H1 (cell line): ENCODE results near the gene PRKCD. TPM values are rescaled to one million over a fixed set of nuclear protein-coding genes. Genes with fewer than 3 reads are reported as not detected.

Experiments
- BACH1 ChIP-seq: IDR thresholded peaks from 2 replicates; pipeline ENCODE4 v1.6.1; 2012; ENCODE audit warnings: low read length, improper control_type of control experiment
- CEBPB ChIP-seq: IDR thresholded peaks from 2 replicates; pipeline ENCODE4 v1.6.1; 2012; ENCODE audit warnings: low read depth, low read length
- HDAC6 ChIP-seq: IDR thresholded peaks from one replicate; pipeline ENCODE4 v1.7.1; 2012; ENCODE audit warnings: low read depth, mild to moderate bottlenecking, inconsistent platforms, low read length, moderate library complexity
- NANOG ChIP-seq: IDR thresholded peaks from 2 replicates; pipeline ENCODE4 v1.6.1; 2011; ENCODE audit warnings: low read length, low read depth, mild to moderate bottlenecking, inconsistent platforms; ENCODE audit not compliant: insufficient read depth, poor library complexity, severe bottlenecking
- polyA plus RNA-seq, 7 experiments: library from polyadenylated mRNA; depleted of rRNA in 3 of 7; stranded (reverse) in 5 of 7; unstranded in 2 of 7; fragments of >200 nt in 5 of 7; fragments of 200-250 nt in 2 of 7; gene quantifications; 1 replicate in 5 of 7; 2 replicates in 1 of 7; 4 replicates in 1 of 7; pipeline versions ENCODE4 v1.2.1 to v1.2.3, GENCODE V29; 2011 to 2013; ENCODE audit warnings: missing spikeins in 2 of 7, mixed read lengths in 2 of 7
- total RNA-seq: library from RNA; stranded (reverse); fragmentation: NEBNext Ultra II Directional; extraction: Animal tissue kit (Norgen Biotek cat#: 25700); gene quantifications from 2 replicates; pipeline ENCODE4 v1.2.1, GENCODE V29; 2021
- TF ChIP-seq, protein P1 (sequence below): fragments of 300-600 bp; sonication (generic); IDR thresholded peaks from 2 replicates; pipeline ENCODE4 v1.7.1; 2012; ENCODE audit warnings: low read length, moderate library complexity, mild to moderate bottlenecking, inconsistent platforms; ENCODE audit not compliant: insufficient replicate concordance

The PRKCD gene
- total and polyA plus RNA-seq, 2 of the 8 experiments (the other 6 are each of a cell fraction or from before 2014, with no cell fraction given): 22.6 to 23.9 TPM

DNA sequence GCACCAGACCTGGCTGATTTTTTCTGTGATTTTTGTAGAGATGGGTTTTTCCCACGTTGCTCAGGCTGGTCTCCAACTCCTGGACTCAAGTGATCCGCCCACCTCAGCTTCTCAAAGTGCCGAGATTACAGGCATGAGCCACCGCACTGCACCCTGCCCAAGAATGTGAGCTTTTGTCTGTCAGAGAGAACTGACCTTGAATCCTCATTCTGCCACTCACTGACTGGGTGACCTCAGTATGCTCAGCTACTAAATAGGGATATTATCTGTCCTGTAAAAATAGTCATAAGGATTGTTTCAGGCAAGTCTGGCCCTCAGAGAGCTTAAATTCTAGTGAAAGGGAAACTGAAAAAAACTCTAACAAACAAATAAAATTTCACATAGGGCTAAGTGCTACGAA lies 28.7 kb upstream of the PRKCD start (continued):
- TF ChIP-seq, protein P1, sequence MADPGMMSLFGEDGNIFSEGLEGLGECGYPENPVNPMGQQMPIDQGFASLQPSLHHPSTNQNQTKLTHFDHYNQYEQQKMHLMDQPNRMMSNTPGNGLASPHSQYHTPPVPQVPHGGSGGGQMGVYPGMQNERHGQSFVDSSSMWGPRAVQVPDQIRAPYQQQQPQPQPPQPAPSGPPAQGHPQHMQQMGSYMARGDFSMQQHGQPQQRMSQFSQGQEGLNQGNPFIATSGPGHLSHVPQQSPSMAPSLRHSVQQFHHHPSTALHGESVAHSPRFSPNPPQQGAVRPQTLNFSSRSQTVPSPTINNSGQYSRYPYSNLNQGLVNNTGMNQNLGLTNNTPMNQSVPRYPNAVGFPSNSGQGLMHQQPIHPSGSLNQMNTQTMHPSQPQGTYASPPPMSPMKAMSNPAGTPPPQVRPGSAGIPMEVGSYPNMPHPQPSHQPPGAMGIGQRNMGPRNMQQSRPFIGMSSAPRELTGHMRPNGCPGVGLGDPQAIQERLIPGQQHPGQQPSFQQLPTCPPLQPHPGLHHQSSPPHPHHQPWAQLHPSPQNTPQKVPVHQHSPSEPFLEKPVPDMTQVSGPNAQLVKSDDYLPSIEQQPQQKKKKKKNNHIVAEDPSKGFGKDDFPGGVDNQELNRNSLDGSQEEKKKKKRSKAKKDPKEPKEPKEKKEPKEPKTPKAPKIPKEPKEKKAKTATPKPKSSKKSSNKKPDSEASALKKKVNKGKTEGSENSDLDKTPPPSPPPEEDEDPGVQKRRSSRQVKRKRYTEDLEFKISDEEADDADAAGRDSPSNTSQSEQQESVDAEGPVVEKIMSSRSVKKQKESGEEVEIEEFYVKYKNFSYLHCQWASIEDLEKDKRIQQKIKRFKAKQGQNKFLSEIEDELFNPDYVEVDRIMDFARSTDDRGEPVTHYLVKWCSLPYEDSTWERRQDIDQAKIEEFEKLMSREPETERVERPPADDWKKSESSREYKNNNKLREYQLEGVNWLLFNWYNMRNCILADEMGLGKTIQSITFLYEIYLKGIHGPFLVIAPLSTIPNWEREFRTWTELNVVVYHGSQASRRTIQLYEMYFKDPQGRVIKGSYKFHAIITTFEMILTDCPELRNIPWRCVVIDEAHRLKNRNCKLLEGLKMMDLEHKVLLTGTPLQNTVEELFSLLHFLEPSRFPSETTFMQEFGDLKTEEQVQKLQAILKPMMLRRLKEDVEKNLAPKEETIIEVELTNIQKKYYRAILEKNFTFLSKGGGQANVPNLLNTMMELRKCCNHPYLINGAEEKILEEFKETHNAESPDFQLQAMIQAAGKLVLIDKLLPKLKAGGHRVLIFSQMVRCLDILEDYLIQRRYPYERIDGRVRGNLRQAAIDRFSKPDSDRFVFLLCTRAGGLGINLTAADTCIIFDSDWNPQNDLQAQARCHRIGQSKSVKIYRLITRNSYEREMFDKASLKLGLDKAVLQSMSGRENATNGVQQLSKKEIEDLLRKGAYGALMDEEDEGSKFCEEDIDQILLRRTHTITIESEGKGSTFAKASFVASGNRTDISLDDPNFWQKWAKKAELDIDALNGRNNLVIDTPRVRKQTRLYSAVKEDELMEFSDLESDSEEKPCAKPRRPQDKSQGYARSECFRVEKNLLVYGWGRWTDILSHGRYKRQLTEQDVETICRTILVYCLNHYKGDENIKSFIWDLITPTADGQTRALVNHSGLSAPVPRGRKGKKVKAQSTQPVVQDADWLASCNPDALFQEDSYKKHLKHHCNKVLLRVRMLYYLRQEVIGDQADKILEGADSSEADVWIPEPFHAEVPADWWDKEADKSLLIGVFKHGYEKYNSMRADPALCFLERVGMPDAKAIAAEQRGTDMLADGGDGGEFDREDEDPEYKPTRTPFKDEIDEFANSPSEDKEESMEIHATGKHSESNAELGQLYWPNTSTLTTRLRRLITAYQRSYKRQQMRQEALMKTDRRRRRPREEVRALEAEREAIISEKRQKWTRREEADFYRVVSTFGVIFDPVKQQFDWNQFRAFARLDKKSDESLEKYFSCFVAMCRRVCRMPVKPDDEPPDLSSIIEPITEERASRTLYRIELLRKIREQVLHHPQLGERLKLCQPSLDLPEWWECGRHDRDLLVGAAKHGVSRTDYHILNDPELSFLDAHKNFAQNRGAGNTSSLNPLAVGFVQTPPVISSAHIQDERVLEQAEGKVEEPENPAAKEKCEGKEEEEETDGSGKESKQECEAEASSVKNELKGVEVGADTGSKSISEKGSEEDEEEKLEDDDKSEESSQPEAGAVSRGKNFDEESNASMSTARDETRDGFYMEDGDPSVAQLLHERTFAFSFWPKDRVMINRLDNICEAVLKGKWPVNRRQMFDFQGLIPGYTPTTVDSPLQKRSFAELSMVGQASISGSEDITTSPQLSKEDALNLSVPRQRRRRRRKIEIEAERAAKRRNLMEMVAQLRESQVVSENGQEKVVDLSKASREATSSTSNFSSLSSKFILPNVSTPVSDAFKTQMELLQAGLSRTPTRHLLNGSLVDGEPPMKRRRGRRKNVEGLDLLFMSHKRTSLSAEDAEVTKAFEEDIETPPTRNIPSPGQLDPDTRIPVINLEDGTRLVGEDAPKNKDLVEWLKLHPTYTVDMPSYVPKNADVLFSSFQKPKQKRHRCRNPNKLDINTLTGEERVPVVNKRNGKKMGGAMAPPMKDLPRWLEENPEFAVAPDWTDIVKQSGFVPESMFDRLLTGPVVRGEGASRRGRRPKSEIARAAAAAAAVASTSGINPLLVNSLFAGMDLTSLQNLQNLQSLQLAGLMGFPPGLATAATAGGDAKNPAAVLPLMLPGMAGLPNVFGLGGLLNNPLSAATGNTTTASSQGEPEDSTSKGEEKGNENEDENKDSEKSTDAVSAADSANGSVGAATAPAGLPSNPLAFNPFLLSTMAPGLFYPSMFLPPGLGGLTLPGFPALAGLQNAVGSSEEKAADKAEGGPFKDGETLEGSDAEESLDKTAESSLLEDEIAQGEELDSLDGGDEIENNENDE: no peak
- TF ChIP-seq HDAC6 (no peak), BACH1 (no peak), NANOG (no peak), CEBPB (no peak)
